K562 (cell line): ENCODE results near the gene PRRX1.

Experiments used
- BCL6 ChIP-seq: fragments of 250-450 bp; sonication (Bioruptor Pico); IDR thresholded peaks from 2 replicates; pipeline ENCODE4 v1.4.0; 2020
- CTCFL ChIP-seq: IDR thresholded peaks from 2 replicates; pipeline ENCODE4 v1.6.1; 2011; ENCODE audit warnings: borderline replicate concordance, low read depth, mild to moderate bottlenecking, moderate library complexity, low read length; ENCODE audit not compliant: insufficient read depth, poor library complexity, severe bottlenecking
- FOXA1 ChIP-seq: fragments of 450-650 bp; IDR thresholded peaks from 2 replicates; pipeline ENCODE4 v1.6.1; 2016; ENCODE audit warnings: mild to moderate bottlenecking, borderline replicate concordance
- KDM5B ChIP-seq: fragments of 200-600 bp; sonication (generic); IDR thresholded peaks from 2 replicates; pipeline ENCODE4 v1.6.1; 2012; ENCODE audit warnings: low read depth, mild to moderate bottlenecking, moderate library complexity, low read length, control low read depth, inconsistent platforms; ENCODE audit not compliant: insufficient replicate concordance
- MTA3 ChIP-seq: fragments of 450-650 bp; formaldehyde crosslinking; IDR thresholded peaks from 2 replicates; pipeline ENCODE4 v1.6.1; 2017; ENCODE audit warnings: mild to moderate bottlenecking, borderline replicate concordance
- POLR2AphosphoS2 ChIP-seq: IDR thresholded peaks from 2 replicates; pipeline ENCODE4 v1.6.1; 2012; ENCODE audit warnings: low read length, improper control_type of control experiment
- ZNF324 ChIP-seq: fragments of 250-450 bp; sonication (Bioruptor Pico); IDR thresholded peaks from 2 replicates; pipeline ENCODE4 v1.4.0; 2020; ENCODE audit warnings: mild to moderate bottlenecking
- TF ChIP-seq, protein P1 (sequence below), 3 experiments: IDR thresholded peaks in 2 of 3; conservative IDR thresholded peaks in 1 of 3; 2 replicates each; pipeline ENCODE4 v1.5.1; 2011 to 2012; ENCODE audit warnings: low read length in 3 of 3, mild to moderate bottlenecking in 3 of 3, control low read depth in 2 of 3, improper control_type of control experiment in 1 of 3, inconsistent platforms in 1 of 3, low read depth in 1 of 3, mixed read lengths in 1 of 3, moderate library complexity in 1 of 3; ENCODE audit not compliant: insufficient read depth in 2 of 3

DNA sequence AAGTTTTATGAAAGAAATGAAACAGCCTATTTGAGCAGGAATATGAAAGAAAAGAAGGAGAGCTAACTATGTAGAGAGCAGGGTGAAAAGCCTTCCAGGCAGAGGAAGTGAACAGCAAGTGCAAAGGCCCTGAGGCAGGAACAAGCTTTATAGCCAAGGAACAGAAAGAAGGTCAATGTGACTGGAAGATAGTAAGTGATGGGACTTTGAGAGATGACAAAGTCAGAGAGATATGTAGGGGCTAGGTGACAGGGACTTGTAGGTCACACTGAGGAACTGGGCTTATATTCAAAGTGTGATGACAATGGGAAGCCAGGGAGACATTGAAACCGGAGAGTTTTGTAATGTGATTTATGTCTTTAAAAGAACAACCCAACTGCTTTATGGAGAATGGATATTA lies 18.9 kb downstream of the PRRX1 start:
- TF ChIP-seq FOXA1: no peak
- TF ChIP-seq MTA3: no peak
- TF ChIP-seq CTCFL: no peak
- TF ChIP-seq POLR2AphosphoS2: no peak
- TF ChIP-seq KDM5B: no peak
- TF ChIP-seq, protein P1, sequence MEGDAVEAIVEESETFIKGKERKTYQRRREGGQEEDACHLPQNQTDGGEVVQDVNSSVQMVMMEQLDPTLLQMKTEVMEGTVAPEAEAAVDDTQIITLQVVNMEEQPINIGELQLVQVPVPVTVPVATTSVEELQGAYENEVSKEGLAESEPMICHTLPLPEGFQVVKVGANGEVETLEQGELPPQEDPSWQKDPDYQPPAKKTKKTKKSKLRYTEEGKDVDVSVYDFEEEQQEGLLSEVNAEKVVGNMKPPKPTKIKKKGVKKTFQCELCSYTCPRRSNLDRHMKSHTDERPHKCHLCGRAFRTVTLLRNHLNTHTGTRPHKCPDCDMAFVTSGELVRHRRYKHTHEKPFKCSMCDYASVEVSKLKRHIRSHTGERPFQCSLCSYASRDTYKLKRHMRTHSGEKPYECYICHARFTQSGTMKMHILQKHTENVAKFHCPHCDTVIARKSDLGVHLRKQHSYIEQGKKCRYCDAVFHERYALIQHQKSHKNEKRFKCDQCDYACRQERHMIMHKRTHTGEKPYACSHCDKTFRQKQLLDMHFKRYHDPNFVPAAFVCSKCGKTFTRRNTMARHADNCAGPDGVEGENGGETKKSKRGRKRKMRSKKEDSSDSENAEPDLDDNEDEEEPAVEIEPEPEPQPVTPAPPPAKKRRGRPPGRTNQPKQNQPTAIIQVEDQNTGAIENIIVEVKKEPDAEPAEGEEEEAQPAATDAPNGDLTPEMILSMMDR (IDR thresholded peaks at IDR 0.05 in 2 of 3, conservative IDR thresholded peaks at IDR 0.05 in 1 of 3; ENCODE audit: insufficient read depth in 2 of 3, low read depth in 1 of 3, low read length in 3 of 3): no peak
- TF ChIP-seq BCL6 (CRISPR knock-in tag): no peak
- no peak for TF ChIP-seq ZNF324 (CRISPR knock-in tag)
